Heart left ventricle (tissue), 13 donors: ENCODE data around the gene QRICH1.

Source experiments
- CTCF ChIP-seq, 12 donors: fragments of 200-600 bp; sonication (generic) in 4 of 12; IDR thresholded peaks; one replicate each; pipeline versions ENCODE4 v1.5.0 to v1.8.0; 2018 to 2022; ENCODE audit warnings: antibody characterized with exemption in 12 of 12, mild to moderate bottlenecking in 5 of 12
- POLR2A ChIP-seq, 2 donors: fragments of 450-650 bp; IDR thresholded peaks; one replicate each; pipeline ENCODE4 v1.6.1; 2017; ENCODE audit warnings: antibody characterized with exemption in 2 of 2, mild to moderate bottlenecking in 2 of 2, moderate library complexity in 2 of 2
- donor health status: ischemic (EF 13 %, LVEDD 7.1; RV severe dilation, severe dysfunction).
- donor health status: DM: no; HTN: yes; CAD: no.
- donor health status: DM: no; HTN: no; CAD: no.
- donor health status: ischemic (EF 25% LVEDD 6.9; RV normal size, moderate dysfunction).
- donor health status: ischemic (EF 25% LVEDD 5.7; RV mildly dilated, moderate dysfunction).
- donor health status: ischemic (EF 35%, LVEDD 5.7; RV mildly dilated, moderate dysfunction).
- donor health status: nonischemic (EF 11% LVEDD 7.7; RV severe dilation, severe dysfunction).
- donor health status: DM: yes; HTN: yes; CAD: no.
- donor health status: PGD.
- donor health status: ischemic (EF 29% LVEDD 5.4; RV normal size, mild dysfunction).
- donor health status: nonischemic (EF 23%, LVEDD 6.1; RV moderate dilation, normal function).

DNA sequence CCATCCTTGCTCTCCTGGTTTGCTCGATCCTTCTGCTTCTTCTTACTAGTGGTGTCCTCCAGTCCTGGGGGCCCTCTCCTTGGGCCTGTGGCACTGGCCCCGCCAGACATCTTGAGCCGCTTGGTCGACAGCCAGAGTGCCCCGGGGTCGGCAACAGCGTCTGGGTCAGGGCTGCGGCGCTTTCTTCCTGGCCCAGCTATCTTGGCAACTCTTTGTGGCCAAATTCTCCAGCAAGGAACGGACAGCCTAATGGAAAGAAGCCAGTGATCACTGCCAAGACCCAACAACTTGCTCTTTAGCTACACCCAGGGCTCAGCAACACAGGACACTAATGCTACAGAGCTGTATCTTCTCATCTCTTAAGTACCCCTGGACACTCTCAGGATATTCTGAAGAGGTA is 25.2 kb upstream of the QRICH1 start:
- TF ChIP-seq POLR2A (IDR thresholded peaks at IDR 0.05) = no peak
- TF ChIP-seq CTCF (IDR thresholded peaks at IDR 0.05) = no peak
